Endothelial cell of umbilical vein (primary cell): Measurements from ENCODE around the gene BHLHE41.

Experiments
- EZH2 ChIP-seq: IDR thresholded peaks from 2 replicates; pipeline ENCODE4 v1.6.1; 2012; ENCODE audit warnings: borderline replicate concordance, low read depth, mild to moderate bottlenecking, moderate library complexity, low read length, inconsistent platforms; ENCODE audit not compliant: severe bottlenecking
- MYC ChIP-seq: IDR thresholded peaks from one replicate; pipeline ENCODE4 v1.6.1; 2011; ENCODE audit warnings: mild to moderate bottlenecking, low read depth, low read length
- TF ChIP-seq, protein P1 (sequence below), 2 donors: IDR thresholded peaks; 1 replicate in 1 of 2; 2 replicates in 1 of 2; pipeline ENCODE4 v1.5.1; 2011; ENCODE audit warnings: low read length in 2 of 2, mild to moderate bottlenecking in 2 of 2, moderate library complexity in 2 of 2, control low read depth in 1 of 2, inconsistent platforms in 1 of 2, low read depth in 1 of 2; ENCODE audit not compliant: insufficient read depth in 1 of 2; ENCODE audit errors: extremely low read depth in 1 of 2
- TF ChIP-seq, protein P2 (sequence below): IDR thresholded peaks from 2 replicates; pipeline ENCODE4 v1.6.1; 2011; ENCODE audit not compliant: insufficient read depth, insufficient read length

DNA sequence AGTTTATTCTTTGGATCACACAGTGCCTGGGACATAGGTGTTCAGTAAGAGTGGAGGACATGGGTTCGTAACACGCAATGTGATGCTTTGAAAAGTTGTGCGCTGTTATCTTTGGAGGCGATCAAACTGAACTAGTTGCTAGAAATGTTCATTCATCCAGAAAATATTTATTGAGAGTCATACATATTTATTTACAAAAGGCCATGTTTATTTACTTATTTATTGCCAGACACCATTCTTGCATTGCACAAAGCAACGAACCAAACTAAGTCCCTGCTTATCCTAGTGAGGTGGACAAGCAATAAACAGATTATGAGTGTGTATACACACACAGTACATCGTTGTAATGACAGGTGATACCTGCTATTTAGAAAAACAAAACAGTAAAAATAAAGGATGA is 12.6 kb downstream of the BHLHE41 start:
- no peak for TF ChIP-seq EZH2
- TF ChIP-seq, protein P1, sequence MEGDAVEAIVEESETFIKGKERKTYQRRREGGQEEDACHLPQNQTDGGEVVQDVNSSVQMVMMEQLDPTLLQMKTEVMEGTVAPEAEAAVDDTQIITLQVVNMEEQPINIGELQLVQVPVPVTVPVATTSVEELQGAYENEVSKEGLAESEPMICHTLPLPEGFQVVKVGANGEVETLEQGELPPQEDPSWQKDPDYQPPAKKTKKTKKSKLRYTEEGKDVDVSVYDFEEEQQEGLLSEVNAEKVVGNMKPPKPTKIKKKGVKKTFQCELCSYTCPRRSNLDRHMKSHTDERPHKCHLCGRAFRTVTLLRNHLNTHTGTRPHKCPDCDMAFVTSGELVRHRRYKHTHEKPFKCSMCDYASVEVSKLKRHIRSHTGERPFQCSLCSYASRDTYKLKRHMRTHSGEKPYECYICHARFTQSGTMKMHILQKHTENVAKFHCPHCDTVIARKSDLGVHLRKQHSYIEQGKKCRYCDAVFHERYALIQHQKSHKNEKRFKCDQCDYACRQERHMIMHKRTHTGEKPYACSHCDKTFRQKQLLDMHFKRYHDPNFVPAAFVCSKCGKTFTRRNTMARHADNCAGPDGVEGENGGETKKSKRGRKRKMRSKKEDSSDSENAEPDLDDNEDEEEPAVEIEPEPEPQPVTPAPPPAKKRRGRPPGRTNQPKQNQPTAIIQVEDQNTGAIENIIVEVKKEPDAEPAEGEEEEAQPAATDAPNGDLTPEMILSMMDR (IDR thresholded peaks at IDR 0.05; ENCODE audit: extremely low read depth in 1 of 2, insufficient read depth in 1 of 2, low read depth in 1 of 2, low read length in 2 of 2) = no peak
- TF ChIP-seq, protein P2, sequence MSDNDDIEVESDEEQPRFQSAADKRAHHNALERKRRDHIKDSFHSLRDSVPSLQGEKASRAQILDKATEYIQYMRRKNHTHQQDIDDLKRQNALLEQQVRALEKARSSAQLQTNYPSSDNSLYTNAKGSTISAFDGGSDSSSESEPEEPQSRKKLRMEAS = no peak
- no peak for TF ChIP-seq MYC
